ENCODE results near the gene RBM6.
"Not testable (repeated sequence)": the region's sequence is repeated elsewhere in the genome, so short reads cannot be mapped to it uniquely, and the experiment has no call there.

The RBM6 gene

DNA sequence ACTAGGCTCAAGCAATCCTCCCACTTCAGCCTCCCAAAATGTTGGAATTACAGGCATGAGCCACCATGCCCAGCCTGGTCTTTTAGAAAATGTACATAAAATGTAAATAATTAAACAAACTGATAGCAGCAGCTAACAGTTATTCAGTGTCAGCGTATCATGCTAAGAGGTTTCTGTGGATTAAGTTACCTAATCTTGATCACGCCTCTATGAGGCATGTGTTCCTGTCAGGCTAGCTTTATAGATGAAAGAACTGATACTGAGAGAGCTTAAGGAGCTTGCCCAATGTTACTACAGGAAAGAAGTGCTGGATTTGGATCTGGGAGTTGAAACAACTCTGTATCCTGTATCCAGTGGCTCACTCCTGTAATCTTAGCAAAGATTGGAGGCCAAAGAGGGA, 25.0 kb upstream of the RBM6 start:
- no peak for DNase-seq

DNA sequence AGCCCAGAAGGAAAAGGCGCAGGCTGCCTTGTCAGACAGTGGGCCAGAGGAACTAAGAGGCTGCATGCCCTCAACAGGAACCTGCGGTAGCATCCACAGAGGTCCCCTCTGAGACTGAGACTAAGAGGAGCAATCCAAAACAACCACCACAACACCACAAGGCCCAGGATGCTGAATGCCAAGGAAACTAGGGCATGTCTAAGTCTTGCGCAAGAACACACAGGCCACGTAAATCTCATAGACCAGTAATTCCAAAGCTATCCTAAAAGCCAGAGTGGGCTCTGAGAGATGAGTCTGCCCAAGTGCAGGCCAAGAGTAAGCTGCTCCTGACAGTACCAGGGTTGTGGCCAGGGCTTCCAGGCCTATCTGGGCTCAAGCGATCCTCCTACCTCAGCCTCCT, 23.3 kb upstream of the RBM6 start:
- DNase-seq: peak; percentile 11

DNA sequence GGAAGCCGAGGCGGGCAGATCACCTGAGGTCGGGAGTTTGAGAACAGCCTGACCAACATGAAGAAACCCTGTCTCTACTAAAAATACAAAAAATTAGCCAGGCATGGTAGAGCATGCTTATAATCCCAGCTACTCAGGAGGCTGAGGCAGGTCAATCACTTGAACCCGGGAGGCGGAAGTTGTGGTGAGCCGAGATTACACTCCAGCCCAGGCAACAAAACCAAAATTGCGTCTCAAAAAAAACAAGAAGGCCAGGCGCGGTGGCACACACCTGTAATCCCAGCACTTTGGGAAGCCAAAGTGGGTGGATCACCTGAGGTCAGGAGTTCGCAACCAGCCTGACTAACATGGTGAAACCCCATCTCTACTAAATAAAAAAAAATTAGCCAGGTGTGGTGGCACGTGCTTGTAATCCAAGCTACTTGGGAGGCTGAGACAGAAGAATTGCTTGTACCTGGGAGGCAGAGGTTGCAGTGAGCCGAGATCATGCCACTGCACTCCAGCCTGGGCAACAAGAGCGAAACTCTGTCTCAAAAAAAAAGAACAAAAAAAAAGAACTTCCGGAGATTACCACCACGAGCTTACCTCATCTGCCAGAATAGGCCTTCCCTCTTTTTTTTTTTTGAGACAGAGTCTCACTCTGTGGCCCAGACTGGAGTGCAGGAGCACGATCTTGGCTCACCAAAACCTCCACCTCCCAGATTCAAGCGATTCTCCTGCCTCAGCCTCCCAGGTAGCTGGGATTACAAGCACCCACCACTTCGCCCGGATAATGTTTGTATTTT, 22.0 kb upstream of the RBM6 start:
- DNase-seq: not testable (repeated sequence)

DNA sequence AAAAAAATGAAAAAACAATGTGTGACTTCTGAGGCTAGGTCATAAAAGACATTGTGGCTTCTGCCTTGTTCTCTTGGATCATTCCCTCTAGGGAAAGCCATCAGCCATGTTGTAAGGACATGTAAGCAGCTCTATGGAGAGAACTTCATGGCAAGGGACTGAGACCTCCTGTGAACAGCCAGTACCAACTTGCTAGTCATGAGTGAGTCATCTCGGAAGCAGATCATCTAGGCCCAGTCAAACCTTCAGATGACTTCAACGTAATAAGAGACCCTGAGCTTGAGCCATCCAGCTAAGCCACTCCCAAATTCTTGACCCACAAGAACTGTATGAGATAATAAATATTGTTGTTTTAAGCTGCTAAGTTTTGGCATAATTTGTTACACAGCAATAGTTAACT, 15.3 kb upstream of the RBM6 start:
- DNase-seq: peak; percentile 86

DNA sequence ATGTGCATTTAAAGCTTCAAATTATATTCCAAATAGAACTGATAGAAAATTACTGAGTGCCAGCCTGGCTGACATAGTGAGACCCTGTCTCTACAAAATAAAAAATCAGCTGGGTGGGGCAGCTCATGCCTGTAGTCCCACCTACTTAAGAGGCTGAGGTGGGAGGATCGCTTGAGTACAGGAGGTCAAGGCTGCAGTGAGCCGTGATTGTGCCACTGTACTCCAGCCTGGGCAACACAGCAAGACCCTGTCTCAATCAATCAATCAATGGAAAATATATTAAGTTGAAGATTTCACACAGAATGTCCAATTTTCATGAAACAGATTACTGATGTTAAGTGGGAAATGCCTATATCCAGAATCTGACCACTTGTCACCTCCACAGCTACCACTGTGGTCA, 14.5 kb upstream of the RBM6 start:
- no peak for DNase-seq

DNA sequence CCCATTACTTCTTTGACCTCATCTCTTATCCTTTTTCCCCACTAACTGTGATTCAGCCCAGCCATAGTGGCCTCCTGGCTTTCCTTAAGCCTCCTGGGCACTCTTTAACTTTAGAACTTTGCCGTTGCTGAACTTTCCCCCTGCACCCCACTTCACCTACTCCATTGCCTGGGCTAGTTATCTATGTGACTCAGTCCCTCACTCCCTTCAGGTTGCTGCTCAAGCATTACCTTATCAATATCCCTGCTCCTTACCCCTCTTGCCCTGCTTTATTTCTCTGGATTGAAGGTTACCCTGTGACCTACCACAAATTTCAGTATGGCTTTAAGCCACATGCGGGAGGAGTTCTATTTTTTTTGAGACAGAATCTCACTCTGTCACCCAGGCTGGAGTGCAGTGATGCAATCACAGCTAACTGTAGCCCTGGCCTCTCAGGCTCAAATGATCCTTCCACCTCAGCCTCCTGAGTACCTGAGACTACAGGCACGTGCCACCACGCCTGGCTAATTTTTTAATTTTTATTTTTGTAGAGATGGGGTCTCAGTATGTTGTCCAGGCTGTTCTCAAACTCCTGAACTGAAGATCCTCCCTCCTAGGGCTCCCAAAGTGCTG, 13.7 kb upstream of the RBM6 start:
- no peak for DNase-seq

DNA sequence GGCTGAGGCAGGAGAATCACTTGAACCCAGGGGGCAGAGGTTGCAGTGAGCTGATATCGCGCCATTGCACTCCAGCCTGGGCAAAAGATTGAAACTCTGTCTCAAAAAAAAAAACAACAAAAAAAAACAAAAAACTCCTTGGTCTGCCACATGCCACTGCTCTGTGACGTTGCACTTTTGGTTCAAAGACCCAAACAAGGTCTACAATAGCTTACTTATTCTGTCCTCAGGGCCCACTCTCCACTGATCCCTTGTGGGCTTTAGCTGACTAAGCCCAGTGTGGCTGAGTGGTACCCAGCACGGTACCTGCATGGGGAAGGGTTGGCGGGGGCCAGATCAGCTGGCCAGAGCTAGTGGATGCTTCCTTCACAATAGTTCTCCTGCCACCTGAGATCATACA, 12.2 kb upstream of the RBM6 start:
- no peak for DNase-seq

DNA sequence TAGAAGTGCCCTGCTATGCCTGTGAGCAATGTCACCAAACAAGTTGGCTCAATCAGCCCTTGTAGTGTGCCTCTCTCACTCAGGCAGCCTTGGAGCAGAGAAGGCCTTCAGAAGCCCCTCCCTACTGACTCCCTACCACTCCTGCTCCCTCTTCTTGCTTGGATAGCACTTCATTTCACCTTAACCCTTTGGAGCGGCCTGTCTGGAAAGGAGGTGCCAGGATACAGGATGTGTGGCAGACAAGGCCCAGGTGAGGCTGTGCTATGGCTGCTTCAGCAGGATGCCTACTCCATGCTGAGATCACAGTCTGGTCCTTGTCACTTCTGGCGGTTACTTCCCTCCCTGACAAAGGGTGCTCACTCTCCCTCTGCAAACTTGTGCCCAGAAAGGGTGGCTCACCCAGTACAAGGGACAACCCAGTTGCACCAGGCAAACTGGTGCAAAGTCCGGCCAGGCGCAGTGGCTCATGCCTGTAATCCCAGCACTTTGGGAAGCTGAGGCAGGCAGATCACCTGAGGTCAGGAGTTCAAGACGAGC, 11.4 kb upstream of the RBM6 start:
- no peak for DNase-seq

DNA sequence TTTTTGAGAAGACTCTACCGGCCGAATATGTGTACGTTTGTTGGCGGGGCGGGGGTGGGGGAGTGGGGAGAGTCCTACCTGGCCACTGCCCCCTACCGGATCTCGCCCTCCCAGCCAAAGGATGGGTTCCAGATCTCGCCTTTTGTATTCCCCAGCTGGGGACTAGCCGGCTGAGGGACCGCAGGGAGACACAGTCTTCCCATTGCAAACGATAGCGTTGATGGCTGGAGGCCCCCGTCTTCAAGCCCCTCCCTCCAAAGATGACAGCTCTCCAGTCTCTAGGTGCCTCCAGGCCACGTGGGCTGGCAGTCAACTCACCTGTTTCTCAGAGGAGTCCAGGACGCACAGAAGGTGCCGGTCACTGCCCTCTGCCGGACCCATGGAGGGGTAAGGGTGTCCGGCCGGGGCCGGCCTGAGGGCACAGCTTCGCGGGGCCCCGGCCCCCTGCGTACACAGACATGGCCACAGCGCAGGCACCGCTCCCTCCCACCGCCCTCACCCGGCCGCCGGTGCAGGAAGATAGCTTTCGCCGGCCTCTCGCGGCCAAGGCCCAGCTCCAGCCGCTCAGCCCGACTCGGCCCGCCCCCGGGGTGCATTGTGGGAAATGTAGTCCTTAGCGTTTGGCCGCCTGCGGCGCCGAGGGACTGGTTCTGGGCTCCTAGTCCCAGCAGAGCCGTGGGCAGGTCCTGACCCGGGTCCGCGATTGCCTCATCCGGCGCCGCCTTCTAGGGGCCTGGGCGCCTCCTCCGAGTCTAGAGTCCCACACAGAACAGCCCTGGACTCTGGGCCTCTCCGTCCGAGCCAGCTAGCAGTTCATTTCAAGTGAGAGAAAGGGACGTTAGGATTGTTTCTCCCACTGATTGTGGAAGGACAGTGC, 10.4 kb upstream of the RBM6 start, which contains the start of gene MON1A:
MON1A (minus strand) TSS at position 521 of the 877 bp plus-strand sequence. CDS start 16,465 bp downstream, outside the sequence.
- peak; percentile 93 for DNase-seq

DNA sequence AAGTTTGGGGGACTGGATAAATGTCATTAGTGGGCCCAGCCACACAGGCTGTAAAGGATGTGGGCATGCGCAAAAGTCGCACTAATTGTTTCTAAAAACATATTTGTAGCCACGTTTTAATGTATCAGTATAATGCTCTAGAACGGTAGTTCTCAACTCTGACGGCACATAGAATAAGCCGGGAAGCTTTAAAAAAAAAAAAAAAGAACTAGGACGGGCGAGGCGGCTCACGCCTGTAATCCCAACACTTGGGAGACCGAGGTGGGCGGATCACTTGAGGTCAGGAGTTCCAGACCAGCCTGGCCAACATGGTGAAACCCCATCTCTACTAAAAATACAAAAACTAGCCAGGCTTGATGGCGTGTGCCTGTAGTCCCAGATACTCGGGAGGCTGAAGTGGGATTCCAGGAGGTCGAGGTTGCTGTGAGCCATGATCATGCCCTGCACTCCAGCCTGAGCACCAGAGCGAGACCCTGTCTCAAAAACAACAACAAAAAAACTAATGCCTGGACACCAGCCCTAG, 9.7 kb upstream of the RBM6 start:
- no peak for DNase-seq

DNA sequence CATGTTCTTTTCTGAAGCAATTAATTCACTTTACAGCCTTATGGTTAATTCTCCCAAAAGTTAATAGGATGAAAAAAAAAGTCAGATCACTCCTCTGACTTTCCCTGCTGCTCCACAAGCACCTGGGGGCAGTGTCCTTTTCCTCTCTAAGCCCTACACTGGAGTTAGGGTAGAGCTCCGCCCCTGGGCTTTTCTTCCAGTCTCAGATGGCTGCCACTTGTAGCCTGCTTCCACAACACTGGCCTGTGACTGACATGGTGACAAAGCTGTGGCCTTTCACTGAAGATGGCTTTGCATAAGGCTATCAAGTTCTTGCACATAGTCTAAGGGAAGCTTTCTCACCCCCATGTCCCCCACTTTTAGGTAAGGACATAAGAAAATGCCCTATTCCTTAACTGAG, 9.0 kb upstream of the RBM6 start:
- peak; percentile 8 for DNase-seq

DNA sequence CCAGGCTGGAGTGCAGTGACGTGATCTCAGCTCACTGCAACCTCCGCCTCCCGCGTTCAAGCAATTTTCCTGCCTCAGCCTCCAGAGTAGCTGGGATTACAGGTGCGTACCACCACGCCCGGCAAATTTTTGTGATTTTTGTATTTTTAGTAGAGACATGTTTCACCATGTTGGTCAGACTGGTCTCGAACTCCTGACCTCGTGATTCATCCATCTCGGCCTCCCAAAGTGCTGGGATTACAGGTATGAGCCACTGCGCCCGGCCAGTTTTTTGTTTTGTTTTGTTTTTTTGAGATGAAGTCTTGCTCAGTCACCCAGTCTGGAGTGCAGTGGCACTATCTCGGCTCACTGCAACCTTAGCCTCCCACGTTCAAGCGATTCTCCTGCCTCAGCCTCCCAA, 7.7 kb upstream of the RBM6 start:
- not testable (repeated sequence) for DNase-seq

DNA sequence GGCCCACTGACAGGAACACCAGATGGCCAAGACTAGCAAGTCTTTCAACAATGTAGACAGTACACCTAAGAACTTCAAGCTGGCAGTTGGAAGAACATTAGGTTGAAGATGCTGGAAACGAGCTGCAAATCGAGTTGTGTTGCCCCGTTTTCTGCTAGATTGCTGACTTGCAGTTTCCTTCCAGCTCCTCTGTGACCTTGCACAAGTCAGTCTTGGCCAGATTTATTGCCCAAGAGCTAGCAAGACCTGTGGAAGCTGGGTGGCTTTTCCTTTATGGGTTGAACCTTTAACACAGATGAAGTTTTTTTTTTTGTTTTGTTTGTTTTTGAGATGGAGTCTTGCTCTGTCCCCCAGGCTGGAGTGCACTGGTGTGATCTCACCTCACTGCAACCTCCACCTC, 2.9 kb upstream of the RBM6 start:
- no peak for DNase-seq

DNA sequence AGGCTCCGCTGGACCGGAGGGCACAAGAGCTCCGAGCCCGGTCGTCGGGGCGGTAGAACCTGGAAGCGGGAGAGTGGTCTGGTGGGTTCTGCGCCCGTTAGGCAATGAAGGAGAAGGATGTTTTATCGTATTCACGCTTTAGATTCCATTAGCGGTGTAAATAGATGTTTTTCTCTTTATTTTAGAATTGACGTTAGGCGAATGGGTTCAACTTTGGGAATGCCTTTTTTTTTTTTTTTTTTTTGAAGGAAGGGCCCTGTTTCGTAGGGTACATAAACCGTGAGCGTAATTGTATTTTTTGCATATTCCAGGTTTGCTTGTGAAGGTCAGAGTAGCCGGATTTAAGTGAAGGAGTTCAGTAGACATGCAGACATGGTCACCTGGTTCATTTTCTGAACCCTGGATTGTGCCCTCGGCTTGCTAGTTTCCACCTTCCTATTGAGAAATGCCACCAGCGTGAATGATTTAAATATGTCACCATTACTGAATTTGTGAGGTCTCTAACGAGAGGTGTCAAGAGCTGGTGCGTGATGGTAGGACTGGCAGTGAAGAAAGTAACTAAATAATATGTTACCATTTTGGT, 808 bp downstream of the RBM6 start:
- no peak for DNase-seq

DNA sequence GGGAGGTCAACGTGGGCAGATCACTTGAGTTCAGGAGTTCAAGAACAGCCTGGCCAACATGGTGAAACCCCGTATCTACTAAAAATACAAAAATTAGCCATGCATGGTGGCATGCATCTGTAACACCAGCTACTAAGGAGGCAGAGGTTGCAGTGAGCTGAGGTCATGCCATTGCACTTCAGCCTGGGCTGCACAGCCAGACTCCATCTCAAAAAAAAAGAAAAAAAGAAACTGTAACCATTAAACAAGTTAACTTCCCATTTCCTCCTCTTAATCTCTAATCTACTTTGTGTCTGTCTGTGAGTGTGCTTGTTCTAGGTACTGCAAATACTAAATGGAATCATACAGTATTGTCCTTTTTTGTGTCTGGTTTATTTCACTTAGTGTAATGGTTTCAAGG, 2.7 kb downstream of the RBM6 start:
- DNase-seq: no peak

DNA sequence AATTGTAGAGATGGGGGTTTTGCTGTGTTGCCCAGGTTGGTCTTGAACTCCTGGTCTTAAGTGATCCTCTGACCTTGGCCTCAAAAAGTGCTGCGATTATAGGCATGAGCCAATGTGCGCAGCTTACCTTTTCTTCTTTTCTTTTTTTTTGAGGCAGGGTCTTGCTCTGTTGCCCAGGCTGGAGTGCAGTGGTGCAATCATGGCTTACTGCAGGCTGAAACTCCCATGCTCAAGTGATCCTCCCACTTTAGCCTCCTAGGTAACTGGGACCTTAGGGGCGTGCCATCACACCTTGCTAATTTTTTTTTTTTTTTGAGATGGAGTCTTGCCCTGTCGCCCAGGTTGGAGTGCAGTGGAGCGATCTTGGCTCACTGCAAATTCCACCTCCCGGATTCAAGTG, 13.0 kb downstream of the RBM6 start:
- no peak for DNase-seq

DNA sequence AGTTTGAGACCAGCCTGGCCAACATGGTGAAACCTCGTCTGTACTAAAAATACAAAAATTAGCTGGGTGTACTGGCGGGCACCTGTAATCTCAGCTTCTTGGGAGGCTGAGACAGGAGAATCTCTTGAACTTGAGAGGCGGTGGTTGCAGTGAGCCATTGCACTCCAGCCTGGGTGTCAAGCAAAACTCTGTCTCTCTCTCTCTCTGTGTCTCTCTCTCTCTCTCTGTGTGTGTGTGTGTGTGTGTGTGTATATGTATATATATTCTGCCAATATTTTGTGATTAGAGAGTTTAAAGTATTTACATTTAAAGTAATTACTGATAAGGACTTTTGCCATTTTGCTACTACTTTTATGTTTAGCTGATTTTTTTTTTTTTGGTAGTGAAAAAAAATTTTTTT, 15.7 kb downstream of the RBM6 start:
- DNase-seq: no peak

DNA sequence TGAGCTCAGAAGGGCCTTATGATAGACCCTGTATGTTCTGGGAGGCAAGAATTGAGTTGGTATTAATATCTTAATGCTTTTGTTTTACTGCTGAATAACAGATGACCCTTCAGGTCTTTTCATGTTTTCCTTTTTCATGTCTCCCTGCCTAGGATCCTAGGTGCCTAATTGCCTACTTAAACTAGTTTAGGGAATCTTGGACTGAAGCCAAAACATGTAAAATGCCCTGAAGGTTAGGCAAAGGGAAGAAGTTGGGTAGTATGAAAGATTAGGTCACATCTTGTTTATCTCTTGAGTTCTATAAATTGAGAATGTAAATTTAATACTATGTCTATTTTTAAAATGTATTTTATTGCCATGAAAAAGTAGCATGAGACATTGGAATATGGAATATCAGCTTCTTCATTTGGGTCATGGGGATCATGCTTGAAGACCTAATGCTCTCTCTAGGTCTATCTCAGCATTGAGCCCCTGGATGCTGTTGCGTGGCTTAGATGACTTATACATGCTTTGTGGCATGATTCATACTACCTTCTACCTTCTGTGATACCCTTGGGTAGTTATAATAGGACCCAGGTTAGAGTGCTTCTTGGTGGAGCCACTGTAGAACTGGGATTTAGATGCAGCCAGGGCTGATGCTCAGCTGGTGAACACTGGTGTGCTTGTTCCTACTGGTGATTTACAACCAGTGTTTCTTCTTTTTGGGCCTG, 26.4 kb downstream of the RBM6 start:
- DNase-seq: no peak

DNA sequence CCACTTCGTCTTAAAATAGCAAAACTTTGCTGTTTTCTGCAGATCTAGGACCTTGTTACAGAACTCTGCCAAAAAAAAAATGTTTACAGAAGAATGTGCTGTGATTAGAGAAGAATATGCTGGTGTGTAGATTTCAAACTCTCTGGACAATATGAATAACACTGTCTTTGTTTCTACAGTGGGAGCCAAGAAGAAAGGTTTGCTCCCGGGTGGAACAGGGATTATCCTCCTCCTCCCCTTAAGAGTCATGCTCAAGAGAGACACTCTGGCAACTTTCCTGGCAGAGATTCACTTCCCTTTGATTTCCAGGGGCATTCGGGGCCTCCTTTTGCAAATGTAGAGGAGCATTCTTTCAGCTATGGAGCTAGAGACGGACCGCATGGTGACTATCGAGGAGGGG, 27.3 kb downstream of the RBM6 start:
- DNase-seq: no peak

DNA sequence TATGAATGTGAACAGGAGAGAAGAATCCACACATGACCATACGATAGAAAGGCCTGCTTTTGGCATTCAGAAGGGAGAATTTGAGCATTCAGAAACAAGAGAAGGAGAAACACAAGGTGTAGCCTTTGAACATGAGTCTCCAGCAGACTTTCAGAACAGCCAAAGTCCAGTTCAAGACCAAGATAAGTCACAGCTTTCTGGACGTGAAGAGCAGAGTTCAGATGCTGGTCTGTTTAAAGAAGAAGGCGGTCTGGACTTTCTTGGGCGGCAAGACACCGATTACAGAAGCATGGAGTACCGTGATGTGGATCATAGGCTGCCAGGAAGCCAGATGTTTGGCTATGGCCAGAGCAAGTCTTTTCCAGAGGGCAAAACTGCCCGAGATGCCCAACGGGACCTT, 28.4 kb downstream of the RBM6 start:
- no peak for DNase-seq

DNA sequence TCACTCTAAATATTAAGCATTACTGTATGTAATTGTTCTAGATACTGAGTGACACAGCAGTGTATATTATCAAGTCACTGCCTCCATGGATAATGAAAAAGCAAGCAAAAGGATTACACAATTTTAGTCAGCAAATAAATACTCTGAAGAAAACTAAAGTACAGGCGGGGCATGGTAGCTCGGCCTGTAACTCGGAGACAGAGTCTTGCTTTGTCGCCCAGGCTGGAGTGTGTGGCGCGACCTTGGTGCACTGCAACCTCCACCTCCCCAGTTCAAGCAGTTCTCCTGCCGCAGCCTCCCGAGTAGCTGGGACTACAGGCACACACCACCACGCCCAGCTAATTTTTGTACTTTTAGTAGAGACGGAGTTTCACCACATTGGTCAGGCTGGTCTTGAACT, 32.7 kb downstream of the RBM6 start:
- no peak for DNase-seq

DNA sequence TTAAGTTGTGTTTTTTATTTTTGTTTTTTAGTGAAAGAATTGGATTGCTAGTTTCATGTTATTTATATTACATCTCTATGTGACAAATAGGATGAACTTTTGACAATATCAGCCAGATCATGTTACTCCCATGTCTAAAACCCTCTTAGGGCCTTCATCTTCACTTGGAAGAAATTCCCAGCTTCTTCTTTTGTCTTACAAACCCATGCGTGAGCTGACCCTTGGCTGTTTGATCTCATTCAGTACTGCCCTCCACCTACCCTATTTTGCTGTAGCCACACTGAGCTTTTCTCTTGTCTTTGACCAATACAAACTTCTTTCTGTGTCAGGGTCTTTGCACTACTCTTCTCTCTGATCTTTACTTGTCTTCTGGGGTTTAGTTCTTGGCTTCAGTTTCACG, 37.0 kb downstream of the RBM6 start:
- DNase-seq: no peak

Data from fibroblast of skin of back (primary cell).